Suprapubic skin (tissue), 4 donors: ENCODE data around the gene KAZN.

Source experiments
- POLR2A ChIP-seq, 2 donors: fragments of 450-650 bp; IDR thresholded peaks; one replicate each; pipeline ENCODE4 v1.6.1; 2017; ENCODE audit warnings: antibody characterized with exemption in 2 of 2, mild to moderate bottlenecking in 2 of 2, moderate library complexity in 2 of 2
- POLR2AphosphoS5 ChIP-seq, 3 donors: sonication (generic); formaldehyde crosslinking; IDR thresholded peaks; one replicate each; pipeline ENCODE4 v1.6.1; 2017; ENCODE audit warnings: antibody characterized with exemption in 3 of 3
- TF ChIP-seq, protein P1 (sequence below), 2 donors: fragments of 200-600 bp in 1 of 2; fragments of 450-650 bp in 1 of 2; sonication (generic) in 1 of 2; IDR thresholded peaks; one replicate each; pipeline ENCODE4 v1.5.1; 2016 to 2019; ENCODE audit warnings: antibody characterized with exemption in 2 of 2, mild to moderate bottlenecking in 1 of 2, moderate library complexity in 1 of 2

GRCh38 chr1:15065291-15065690 lies 466.8 kb downstream of the KAZN start:
- TF ChIP-seq, protein P1, sequence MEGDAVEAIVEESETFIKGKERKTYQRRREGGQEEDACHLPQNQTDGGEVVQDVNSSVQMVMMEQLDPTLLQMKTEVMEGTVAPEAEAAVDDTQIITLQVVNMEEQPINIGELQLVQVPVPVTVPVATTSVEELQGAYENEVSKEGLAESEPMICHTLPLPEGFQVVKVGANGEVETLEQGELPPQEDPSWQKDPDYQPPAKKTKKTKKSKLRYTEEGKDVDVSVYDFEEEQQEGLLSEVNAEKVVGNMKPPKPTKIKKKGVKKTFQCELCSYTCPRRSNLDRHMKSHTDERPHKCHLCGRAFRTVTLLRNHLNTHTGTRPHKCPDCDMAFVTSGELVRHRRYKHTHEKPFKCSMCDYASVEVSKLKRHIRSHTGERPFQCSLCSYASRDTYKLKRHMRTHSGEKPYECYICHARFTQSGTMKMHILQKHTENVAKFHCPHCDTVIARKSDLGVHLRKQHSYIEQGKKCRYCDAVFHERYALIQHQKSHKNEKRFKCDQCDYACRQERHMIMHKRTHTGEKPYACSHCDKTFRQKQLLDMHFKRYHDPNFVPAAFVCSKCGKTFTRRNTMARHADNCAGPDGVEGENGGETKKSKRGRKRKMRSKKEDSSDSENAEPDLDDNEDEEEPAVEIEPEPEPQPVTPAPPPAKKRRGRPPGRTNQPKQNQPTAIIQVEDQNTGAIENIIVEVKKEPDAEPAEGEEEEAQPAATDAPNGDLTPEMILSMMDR (IDR thresholded peaks at IDR 0.05) = no peak
- TF ChIP-seq POLR2A (IDR thresholded peaks at IDR 0.05) = no peak
- TF ChIP-seq POLR2AphosphoS5 (IDR thresholded peaks at IDR 0.05) = no peak
